Right lobe of liver (tissue), 6 donors: ENCODE measurements around the gene RAVER2. TPM values are rescaled to one million over a fixed set of nuclear protein-coding genes. Genes with fewer than 3 reads are reported as not detected.
"Not testable (repeated sequence)": the region's sequence is repeated elsewhere in the genome, so short reads cannot be mapped to it uniquely, and the experiment has no call there.

Source experiments
- ATAC-seq, 4 donors: fragments of 200-7000 bp; cut with Tn5 transposase; one replicate each; pipeline ENCODE4 v1.9.1; 2020; ENCODE audit warnings: mild to moderate bottlenecking in 4 of 4, moderate library complexity in 4 of 4
- DNase-seq, 3 donors: peaks; one replicate each; pipeline ENCODE4 v3.0.0-alpha.2; 2020
- H3K27ac ChIP-seq, 3 donors: fragments of 200-600 bp; one replicate each; pipeline ENCODE4 v1.8.0; 2022
- H3K27me3 ChIP-seq, 2 donors: fragments of 200-600 bp; one replicate each; pipeline ENCODE4 v1.8.0; 2022
- H3K36me3 ChIP-seq, 4 donors: fragments of 200-600 bp; sonication (generic) in 1 of 4; one replicate each; pipeline versions ENCODE4 v1.5.1 to v1.8.0; 2017 to 2022; ENCODE audit warnings: control low read depth in 1 of 4
- H3K4me1 ChIP-seq, 4 donors: fragments of 200-600 bp; sonication (generic) in 1 of 4; one replicate each; pipeline versions ENCODE4 v1.5.1 to v1.8.0; 2017 to 2022; ENCODE audit warnings: control low read depth in 1 of 4
- H3K4me3 ChIP-seq, 3 donors: fragments of 200-600 bp; one replicate each; pipeline ENCODE4 v1.8.0; 2022
- H3K9me3 ChIP-seq, 4 donors: fragments of 200-600 bp; sonication (generic) in 1 of 4; one replicate each; pipeline versions ENCODE4 v1.5.1 to v1.8.0; 2017 to 2022; ENCODE audit warnings: control low read depth in 1 of 4
- CTCF ChIP-seq, 4 donors: fragments of 200-600 bp in 3 of 4; fragments of 450-650 bp in 1 of 4; IDR thresholded peaks; one replicate each; pipeline versions ENCODE4 v1.5.1 to v1.8.0; 2016 to 2022; ENCODE audit warnings: antibody characterized with exemption in 4 of 4, mild to moderate bottlenecking in 2 of 4
- POLR2A ChIP-seq: fragments of 450-650 bp; IDR thresholded peaks from one replicate; pipeline ENCODE4 v1.6.1; 2017; ENCODE audit warnings: antibody characterized with exemption, mild to moderate bottlenecking
- WGBS: methylation state at CpG from one replicate; pipeline ENCODE4 v1.1.6; 2018; ENCODE audit warnings: low coverage, low lambda C conversion rate; ENCODE audit not compliant: insufficient coverage; ENCODE audit errors: missing lambda C conversion rate; 5-methylcytosine and 5-hydroxymethylcytosine counted together
- intact Hi-C, 2 donors: fragments of 100-400 bp; cut with DNase I; formaldehyde crosslinking; loops; one replicate each; pipeline versions ENCODE4 v1.11.2 to v1.14.1; 2022
- total RNA-seq, 6 experiments: library from RNA; depleted of rRNA in 2 of 6; stranded (reverse); fragments of >200 nt in 2 of 6; fragmentation: NEBNext Ultra II Directional in 3 of 6; extraction: Animal tissue kit (Norgen Biotek cat#: 25700) in 3 of 6; gene quantifications; one replicate each; pipeline versions ENCODE4 v1.1.0 to v1.2.4, GENCODE V29; 2016 to 2023
- donor health status: DM: no; HTN: yes; CAD: no.
- donor health status: DM: no; HTN: no; CAD: no.
- donor health status: DM: no; HTN: no; CAD: no.
- donor health status: DM: no; HTN: yes; CAD: no.
- donor health status: DM: no; HTN: yes; CAD: no.

RAVER2 gene
- total RNA-seq, 6 experiments from 2014 or later = 0.51 to 0.91 (median 0.77) TPM

- TF ChIP-seq POLR2A = no peak
- TF ChIP-seq CTCF (IDR thresholded peaks at IDR 0.05) = no peak
- H3K4me3 ChIP-seq = no peak overlapping the region
- no peak overlapping the region for H3K27ac ChIP-seq
- WGBS = 86% methylated on average over 6 of the region's 6 CpGs
- H3K36me3 ChIP-seq = no peaks in the 10 kb centered on the region
- intact Hi-C loops = no loop called here
- DNase-seq = no peak
- no peaks in the 10 kb centered on the region for H3K27me3 ChIP-seq
- H3K4me1 ChIP-seq = no peaks in the 10 kb centered on the region
- ATAC-seq = no peak
- no peaks in the 10 kb centered on the region for H3K9me3 ChIP-seq
Observed at GRCh38 chr1:64811131-64811530, 66.3 kb downstream of the RAVER2 start.

- WGBS = 100% methylated on average over 1 of the region's 1 CpG
- DNase-seq = no peak
- H3K27me3 ChIP-seq = no peaks in the 10 kb centered on the region
- no peak overlapping the region for H3K27ac ChIP-seq
- H3K9me3 ChIP-seq = no peaks in the 10 kb centered on the region
- no peaks in the 10 kb centered on the region for H3K36me3 ChIP-seq
- ATAC-seq = no peak
- TF ChIP-seq POLR2A (no peak), CTCF (IDR thresholded peaks at IDR 0.05) (no peak)
- no peaks in the 10 kb centered on the region for H3K4me1 ChIP-seq
- intact Hi-C loops = no loop called here
- H3K4me3 ChIP-seq = no peak overlapping the region
Observed at GRCh38 chr1:64814427-64814826, 69.6 kb downstream of the RAVER2 start.

DNA sequence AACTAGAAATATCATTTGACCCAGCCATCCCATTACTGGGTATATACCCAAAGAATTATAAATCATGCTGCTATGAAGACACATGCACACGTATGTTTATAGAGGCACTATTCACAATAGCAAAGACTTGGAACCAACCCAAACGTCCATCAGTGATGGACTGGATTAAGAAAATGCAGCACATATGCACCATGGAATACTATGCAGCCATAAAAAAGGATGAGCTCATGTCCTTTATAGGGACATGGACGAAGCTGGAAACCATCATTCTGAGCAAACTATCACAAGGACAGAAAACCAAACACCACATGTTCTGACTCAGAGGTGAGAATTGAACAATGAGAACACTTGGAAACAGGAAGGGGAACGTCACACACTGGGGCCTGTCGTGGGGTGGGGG is 72.5 kb downstream of the RAVER2 start:
- H3K27me3 ChIP-seq, ATAC-seq, H3K4me1 ChIP-seq, H3K27ac ChIP-seq, H3K9me3 ChIP-seq, H3K4me3 ChIP-seq, DNase-seq, H3K36me3 ChIP-seq, intact Hi-C loops: not testable (repeated sequence)
- WGBS = 58% methylated on average over 5 of the region's 5 CpGs

- H3K4me3 ChIP-seq, H3K9me3 ChIP-seq, H3K36me3 ChIP-seq, H3K27me3 ChIP-seq, DNase-seq, ATAC-seq, H3K27ac ChIP-seq, H3K4me1 ChIP-seq: not testable (repeated sequence)
- WGBS = 90% methylated on average over 3 of the region's 3 CpGs
- intact Hi-C loops = loop anchor here in 1 of 2 donors (10.0 kb wide), 1 partner anchor 126 kb away; no protein-coding TSS in a partner anchor
Observed at GRCh38 chr1:64820572-64820971, 75.7 kb downstream of the RAVER2 start.

- no peak for TF ChIP-seq POLR2A
- no peak for TF ChIP-seq CTCF (IDR thresholded peaks at IDR 0.05)
- Histone ChIP-seq H3K4me3 (no peak overlapping the region), H3K27ac (no peak overlapping the region), H3K36me3 (no peaks in the 10 kb centered on the region), H3K9me3 (no peaks in the 10 kb centered on the region), H3K27me3 (no peaks in the 10 kb centered on the region), H3K4me1 (no peaks in the 10 kb centered on the region)
- ATAC-seq (no peak), DNase-seq (no peak)
- 29% methylated on average over 1 of the region's 1 CpG for WGBS
- intact Hi-C loops = loop anchor here in 1 of 2 donors (10.0 kb wide), 1 partner anchor 128 kb away; no protein-coding TSS in a partner anchor
Observed at GRCh38 chr1:64822621-64823020, 77.7 kb downstream of the RAVER2 start.
